Transverse colon (tissue), 4 donors: ENCODE data around the gene TYW1B. TPM values are rescaled to one million over a fixed set of nuclear protein-coding genes. Genes with fewer than 3 reads are reported as not detected.
"Not testable (repeated sequence)": the region's sequence is repeated elsewhere in the genome, so short reads cannot be mapped to it uniquely, and the experiment has no call there.

Experiments
- DNase-seq: peaks from one replicate; pipeline ENCODE4 v3.0.0-alpha.2; 2019
- H3K27ac ChIP-seq, 4 donors: fragments of 200-600 bp; sonication (generic); 2 replicates each; pipeline ENCODE4 v1.5.1; 2016 to 2018; ENCODE audit warnings: inconsistent platforms in 4 of 4
- H3K27me3 ChIP-seq: fragments of 200-600 bp; sonication (generic); 2 replicates; pipeline ENCODE4 v1.5.1; 2017; ENCODE audit warnings: inconsistent platforms
- H3K36me3 ChIP-seq, 4 donors: fragments of 200-600 bp; sonication (generic); 2 replicates each; pipeline ENCODE4 v1.5.1; 2017 to 2019; ENCODE audit warnings: inconsistent platforms in 4 of 4
- H3K4me1 ChIP-seq, 4 donors: fragments of 200-600 bp; sonication (generic); 2 replicates each; pipeline ENCODE4 v1.5.1; 2017 to 2020; ENCODE audit warnings: inconsistent platforms in 4 of 4
- H3K4me3 ChIP-seq, 4 donors: fragments of 200-600 bp; sonication (generic); 1 replicate in 1 of 4; 2 replicates in 3 of 4; pipeline versions ENCODE4 v1.5.1 to v1.6.1; 2017 to 2019; ENCODE audit warnings: inconsistent platforms in 4 of 4
- H3K9me3 ChIP-seq, 2 donors: fragments of 200-600 bp; sonication (generic); 2 replicates each; pipeline ENCODE4 v1.5.1; 2017 to 2019; ENCODE audit warnings: inconsistent platforms in 2 of 2
- CTCF ChIP-seq, 5 experiments: fragments of 200-600 bp in 3 of 5; fragments of 450-650 bp in 2 of 5; sonication (generic) in 3 of 5; IDR thresholded peaks; 1 replicate in 2 of 5; 2 replicates in 3 of 5; pipeline ENCODE4 v1.5.1; 2016 to 2017; ENCODE audit warnings: antibody characterized with exemption in 5 of 5, inconsistent platforms in 3 of 5, mild to moderate bottlenecking in 2 of 5, moderate library complexity in 1 of 5
- EP300 ChIP-seq: sonication (generic); formaldehyde crosslinking; IDR thresholded peaks from one replicate; pipeline ENCODE4 v1.6.1; 2017; ENCODE audit warnings: antibody characterized with exemption, low read depth
- POLR2A ChIP-seq: fragments of 450-650 bp; IDR thresholded peaks from one replicate; pipeline ENCODE4 v1.6.1; 2016; ENCODE audit warnings: antibody characterized with exemption, mild to moderate bottlenecking, moderate library complexity
- POLR2AphosphoS5 ChIP-seq, 3 donors: sonication (generic); formaldehyde crosslinking; IDR thresholded peaks; one replicate each; pipeline ENCODE4 v1.6.1; 2016; ENCODE audit warnings: antibody characterized with exemption in 3 of 3
- WGBS, 2 donors: methylation state at CpG; one replicate each; pipeline ENCODE4 v1.1.5; 2018; ENCODE audit warnings: low coverage in 1 of 2; 5-methylcytosine and 5-hydroxymethylcytosine counted together
- in situ Hi-C, 4 donors: fragments of 200-750 bp; cut with MboI; loops; one replicate each; pipeline versions ENCODE4 v1.15.0 to v1.15.1; 2017; ENCODE audit warnings: low sequenced_read_pairs in 3 of 4, low pct_ligation_motif_present in 1 of 4, low pct_unique_long_range_greater_than_20kb in 1 of 4
- intact Hi-C: fragments of 100-400 bp; cut with DNase I; formaldehyde crosslinking; loops from one replicate; pipeline ENCODE4 v1.15.1; 2023; ENCODE audit warnings: low total_unique reads
- total RNA-seq, 4 donors: library from RNA; depleted of rRNA; stranded (reverse); fragments of >200 nt; gene quantifications; one replicate each; pipeline ENCODE4 v1.1.0, GENCODE V29; 2016

TYW1B gene
- total RNA-seq, 4 donors from 2014 or later: 3.7 to 12.1 (median 9.6) TPM

- Histone ChIP-seq H3K36me3 (no peaks in the 10 kb centered on the region), H3K9me3 (no peaks in the 10 kb centered on the region), H3K4me3 (no peak overlapping the region), H3K27ac (no peak overlapping the region), H3K4me1 (no peaks in the 10 kb centered on the region), H3K27me3 (no peaks in the 10 kb centered on the region)
- intact Hi-C loops: no loop called here
- TF ChIP-seq POLR2A: no peak
- TF ChIP-seq EP300: no peak
- TF ChIP-seq POLR2AphosphoS5 (IDR thresholded peaks at IDR 0.05): no peak
- TF ChIP-seq CTCF (IDR thresholded peaks at IDR 0.05): no peak
- WGBS, 2 donors: 97% methylated on average over 8 of the region's 8 CpGs; no CpG with 5 or more reads in 1 of the 2 donors
- in situ Hi-C loops: loop anchor here in 1 of 4 donors (25.0 kb wide), 1 partner anchor 110 kb away; no protein-coding TSS in a partner anchor
- no peak for DNase-seq
These were observed 205.5 kb downstream of the TYW1B start for GRCh38 chr7:72622532-72622931.

GRCh38 chr7:72621761-72622187, 206.2 kb downstream of the TYW1B start:
- H3K9me3 ChIP-seq, H3K27me3 ChIP-seq, intact Hi-C loops, DNase-seq, H3K4me3 ChIP-seq, H3K27ac ChIP-seq, H3K4me1 ChIP-seq, H3K36me3 ChIP-seq: not testable (repeated sequence)
- in situ Hi-C loops: loop anchor here in 1 of 4 donors (25.0 kb wide), 1 partner anchor 109 kb away; no protein-coding TSS in a partner anchor
- 87 to 100% methylated on average over 2 to 3 of the region's 3 CpGs for WGBS, 2 donors

- H3K4me1 ChIP-seq, H3K36me3 ChIP-seq, DNase-seq, H3K27me3 ChIP-seq, H3K9me3 ChIP-seq, H3K27ac ChIP-seq, intact Hi-C loops, H3K4me3 ChIP-seq: not testable (repeated sequence)
- WGBS, 2 donors: 77% methylated on average over 2 of the region's 2 CpGs; no CpG with 5 or more reads in 1 of the 2 donors
- in situ Hi-C loops: loop anchor here in 1 of 4 donors (25.0 kb wide), 1 partner anchor 109 kb away; no protein-coding TSS in a partner anchor
These were observed 207.1 kb downstream of the TYW1B start for GRCh38 chr7:72620923-72621322.

- WGBS, 2 donors: 76 to 80% methylated on average over 7 to 11 of the region's 11 CpGs
- intact Hi-C loops: not testable (repeated sequence)
- in situ Hi-C loops: loop anchor here in 1 of 4 donors (25.0 kb wide), 1 partner anchor 106 kb away; no protein-coding TSS in a partner anchor
These were observed 209.4 kb downstream of the TYW1B start for GRCh38 chr7:72618435-72619180.

GRCh38 chr7:72609761-72610160, 218.2 kb downstream of the TYW1B start:
- H3K4me1 ChIP-seq, H3K9me3 ChIP-seq, H3K4me3 ChIP-seq, H3K27ac ChIP-seq, intact Hi-C loops, DNase-seq, H3K27me3 ChIP-seq, H3K36me3 ChIP-seq: not testable (repeated sequence)
- in situ Hi-C loops: loop anchor here in 1 of 4 donors (25.0 kb wide), 1 partner anchor 97 kb away; no protein-coding TSS in a partner anchor
- 89 to 93% methylated on average over 4 to 5 of the region's 5 CpGs for WGBS, 2 donors

More at GRCh38 chr7:72618435-72619180, 209.4 kb downstream of the TYW1B start:
- not testable (repeated sequence) for H3K9me3 ChIP-seq, DNase-seq, H3K27ac ChIP-seq, H3K4me1 ChIP-seq, H3K4me3 ChIP-seq, H3K36me3 ChIP-seq, H3K27me3 ChIP-seq

- H3K36me3 ChIP-seq, H3K4me1 ChIP-seq, DNase-seq, intact Hi-C loops, H3K27ac ChIP-seq, H3K4me3 ChIP-seq, H3K9me3 ChIP-seq, H3K27me3 ChIP-seq: not testable (repeated sequence)
- in situ Hi-C loops: loop anchor here in 1 of 4 donors (25.0 kb wide), 1 partner anchor 96 kb away; no protein-coding TSS in a partner anchor
These were observed 220.0 kb downstream of the TYW1B start for GRCh38 chr7:72607988-72608387.

- H3K27me3 ChIP-seq, H3K27ac ChIP-seq, H3K9me3 ChIP-seq, intact Hi-C loops, H3K4me3 ChIP-seq, DNase-seq, H3K36me3 ChIP-seq, H3K4me1 ChIP-seq: not testable (repeated sequence)
- in situ Hi-C loops: loop anchor here in 1 of 4 donors (25.0 kb wide), 1 partner anchor 94 kb away; no protein-coding TSS in a partner anchor
- WGBS, 2 donors: 95 to 100% methylated on average over 1 to 7 of the region's 7 CpGs
These were observed 222.1 kb downstream of the TYW1B start for GRCh38 chr7:72605863-72606431.

- H3K4me1 ChIP-seq, intact Hi-C loops, H3K27me3 ChIP-seq, H3K4me3 ChIP-seq, H3K36me3 ChIP-seq, H3K27ac ChIP-seq, H3K9me3 ChIP-seq, DNase-seq: not testable (repeated sequence)
- in situ Hi-C loops: loop anchor here in 1 of 4 donors (25.0 kb wide), 1 partner anchor 93 kb away; no protein-coding TSS in a partner anchor
- WGBS, 2 donors: 90 to 91% methylated on average over 10 to 17 of the region's 17 CpGs
These were observed 223.0 kb downstream of the TYW1B start for GRCh38 chr7:72604771-72605611.
